Activated T-cell treated with anti-CD3 and anti-CD28 coated beads for 4 hours (primary cell): ENCODE data around the gene BAIAP2.
"Not testable (repeated sequence)": the region's sequence is repeated elsewhere in the genome, so short reads cannot be mapped to it uniquely, and the experiment has no call there.

Experiments
- DNase-seq: peaks from one replicate; pipeline ENCODE4 v3.0.0-alpha.2; 2020

BAIAP2 gene

DNA sequence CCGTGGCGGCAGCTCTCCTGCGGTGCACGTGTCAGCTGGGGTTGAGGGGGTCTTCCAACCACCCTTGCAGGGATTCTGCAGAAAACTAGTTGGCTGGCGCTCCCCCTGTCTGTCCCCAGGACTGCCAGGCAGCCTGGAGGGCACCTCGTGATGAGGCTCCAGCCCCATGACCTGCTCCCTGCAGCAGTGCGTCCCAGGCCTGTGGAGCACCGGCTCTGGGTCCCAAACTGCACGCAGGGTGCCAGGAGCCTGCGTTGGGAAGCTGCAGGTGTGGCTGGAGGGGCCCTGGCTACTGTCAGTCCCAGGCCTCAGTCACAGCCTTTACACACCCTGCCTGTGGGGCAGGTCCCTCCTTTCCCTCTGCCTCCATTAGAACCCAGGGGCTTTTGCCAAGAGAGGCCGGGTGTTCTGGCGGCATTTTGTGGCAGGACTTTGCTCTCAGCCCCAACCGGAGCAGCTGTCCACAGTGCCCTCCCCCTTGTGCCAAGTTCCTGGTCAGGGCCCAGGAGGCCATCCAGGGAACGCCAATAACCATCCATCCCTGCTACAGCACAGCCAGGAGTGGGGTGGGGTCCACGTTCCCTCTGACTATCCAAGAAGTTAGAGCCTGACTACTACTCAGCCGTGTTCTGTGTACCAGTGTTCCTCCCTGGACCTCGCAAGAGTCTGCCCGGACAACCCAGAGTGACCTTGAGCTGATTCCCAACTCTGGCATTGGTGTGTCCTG, 34.2 kb upstream of the BAIAP2 start:
- no peak for DNase-seq

DNA sequence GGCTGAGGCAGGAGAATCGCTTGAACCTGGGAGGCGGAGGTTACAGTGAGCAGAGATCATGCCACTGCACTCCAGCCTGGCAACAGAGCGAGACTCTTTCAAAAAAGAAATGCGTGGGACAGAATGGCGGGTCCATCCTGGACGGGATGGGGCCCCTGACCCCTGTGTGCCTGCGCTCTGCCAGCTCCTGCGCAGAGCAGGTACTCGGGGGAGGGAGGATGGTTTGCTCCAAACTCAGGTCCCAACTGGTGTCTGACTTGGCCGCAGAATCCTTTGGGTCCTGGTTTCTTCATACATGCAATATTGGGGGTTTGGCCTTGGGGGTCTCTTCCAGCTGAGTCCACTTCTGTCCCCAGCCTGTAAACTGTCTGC, 33.0 kb upstream of the BAIAP2 start:
- DNase-seq, result no peak

DNA sequence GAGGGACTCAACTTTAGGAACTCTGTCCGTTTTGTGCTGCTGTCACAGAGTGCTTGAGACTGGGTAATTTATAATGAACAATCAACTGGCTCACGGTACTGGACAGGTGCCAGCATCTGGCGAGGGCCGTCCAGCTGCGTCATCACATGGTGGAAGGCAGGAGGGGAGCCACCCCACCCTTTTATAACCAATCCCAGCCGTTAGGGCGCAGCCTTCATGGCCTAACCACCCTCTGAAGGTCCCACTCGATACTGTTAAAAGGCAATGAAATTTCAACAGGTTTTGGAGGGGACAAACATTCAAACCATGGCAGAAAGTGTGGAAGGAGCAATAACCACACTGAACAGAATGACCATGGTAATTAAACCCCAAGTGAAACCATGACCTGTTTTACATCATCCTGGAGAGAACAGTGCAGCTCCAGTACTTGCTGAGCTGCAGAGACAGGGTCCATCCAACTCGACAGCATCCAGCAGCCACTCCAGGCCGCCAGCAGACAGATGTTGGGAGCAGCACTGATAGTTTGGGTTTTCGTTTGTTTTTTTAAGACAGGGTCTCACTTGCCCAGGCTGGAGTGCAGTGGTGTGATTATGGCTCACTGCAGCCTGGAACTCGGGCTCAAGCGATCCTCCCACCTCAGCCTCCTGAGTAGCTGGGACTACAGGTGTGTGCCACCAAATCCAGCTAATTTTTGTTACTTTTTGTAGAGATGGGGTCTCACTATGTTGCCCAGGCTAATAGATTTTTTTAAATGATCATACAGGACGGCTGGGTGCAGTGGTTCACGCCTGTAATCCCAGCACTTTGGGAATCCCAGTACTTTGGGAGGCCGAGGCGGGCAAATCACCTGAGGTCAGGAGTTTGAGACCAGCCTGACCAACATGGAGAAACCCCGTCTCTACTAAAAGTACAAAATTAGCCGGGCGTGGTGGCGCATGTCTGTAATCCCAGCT, 32.3 kb upstream of the BAIAP2 start:
- DNase-seq, result no peak

DNA sequence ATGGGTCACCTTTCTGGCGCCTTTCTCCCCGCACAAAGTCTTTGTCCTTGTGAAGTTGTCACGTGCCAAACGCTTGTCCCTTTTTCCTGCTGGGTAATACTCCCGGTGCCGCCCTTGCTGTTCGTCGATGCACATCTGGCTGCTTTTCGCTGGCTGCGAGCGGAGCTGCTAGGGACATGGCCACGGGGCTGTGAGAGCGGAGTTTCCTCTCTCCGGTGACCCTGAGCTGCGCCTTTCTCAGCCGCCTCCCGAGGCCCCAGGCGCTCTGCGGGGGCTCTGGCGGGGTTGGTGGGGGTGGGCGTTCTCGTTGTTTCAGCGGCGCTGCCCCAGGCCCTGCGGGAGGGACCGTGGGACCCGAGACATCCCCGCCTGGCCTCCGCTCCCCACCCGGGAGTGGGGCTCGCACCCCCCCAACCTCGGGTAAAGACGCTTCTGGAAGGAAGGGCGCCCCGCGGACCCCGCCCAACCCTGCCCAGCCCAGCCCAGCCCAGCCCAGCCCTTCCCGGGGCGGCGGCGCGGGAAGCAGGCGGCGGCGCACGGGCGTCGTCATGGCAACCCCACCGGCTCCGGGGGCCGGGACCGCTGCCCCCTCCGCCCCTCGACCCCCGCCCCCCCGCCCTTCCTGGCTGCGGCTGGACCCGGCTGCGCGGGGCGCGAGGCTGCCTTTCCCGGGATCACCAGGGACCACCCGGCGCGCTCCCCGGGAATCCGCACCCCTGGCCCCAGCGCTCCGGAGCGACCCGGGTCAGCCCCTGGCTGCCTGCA, 31.1 kb upstream of the BAIAP2 start:
- no peak for DNase-seq

DNA sequence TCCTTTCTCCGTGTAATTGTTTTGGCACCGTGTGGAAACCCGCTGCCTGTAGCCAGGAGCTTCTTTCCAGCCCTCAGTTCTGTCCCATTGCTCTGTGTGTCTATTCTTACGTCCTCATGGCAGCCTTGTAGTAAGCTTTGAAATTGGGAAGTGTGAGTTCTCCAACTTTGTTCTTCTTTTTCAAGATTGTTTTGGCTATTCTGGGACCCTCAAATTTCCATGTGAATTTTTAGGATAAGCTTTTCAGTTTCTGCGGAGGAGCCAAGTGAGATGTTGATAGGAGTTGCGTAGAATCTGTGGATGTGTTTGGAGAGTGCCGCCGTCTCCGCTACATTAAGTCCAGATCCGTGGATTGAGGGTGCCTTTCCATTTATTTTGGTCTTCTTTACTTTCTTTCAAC, 28.1 kb upstream of the BAIAP2 start:
- DNase-seq, result no peak

DNA sequence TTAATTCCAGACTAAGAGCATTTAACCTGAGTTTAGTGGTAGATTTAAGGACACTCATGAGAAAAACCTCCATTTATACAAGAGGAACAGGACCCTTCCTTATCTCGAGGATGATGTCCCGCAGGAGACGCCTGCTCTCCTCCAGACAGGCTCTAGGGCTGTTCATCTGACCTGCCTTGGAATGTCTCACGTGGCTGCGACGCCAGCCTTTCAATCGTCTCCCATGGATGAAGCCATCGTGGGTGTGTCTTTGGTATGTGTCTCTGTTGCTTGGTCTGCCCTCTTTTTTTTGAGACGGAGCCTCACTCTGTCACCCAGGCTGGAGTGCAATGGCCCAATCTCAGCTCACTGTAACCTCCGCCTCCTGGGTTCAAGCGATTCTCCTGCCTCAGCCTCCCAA, 26.8 kb upstream of the BAIAP2 start:
- DNase-seq, result no peak

DNA sequence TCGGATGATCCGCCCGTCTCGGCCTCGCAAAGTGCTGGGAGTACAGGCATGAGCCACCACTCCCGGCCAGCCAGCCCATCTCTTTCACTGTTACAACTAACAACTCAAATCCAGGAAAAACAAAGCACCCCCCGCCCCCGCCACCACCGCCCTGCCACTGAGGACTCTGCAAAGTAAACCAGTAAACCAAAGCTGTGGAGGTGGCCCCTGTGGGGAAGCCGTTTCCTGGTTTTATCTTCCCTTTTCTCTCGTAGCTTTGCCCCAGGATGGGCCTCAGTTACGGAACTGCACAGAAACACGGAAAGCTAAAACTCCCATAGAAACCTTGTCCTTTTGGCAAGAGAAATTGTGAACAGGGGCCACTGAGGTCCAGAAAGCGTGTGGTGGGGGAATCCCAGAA, 25.8 kb upstream of the BAIAP2 start:
- DNase-seq, result no peak

DNA sequence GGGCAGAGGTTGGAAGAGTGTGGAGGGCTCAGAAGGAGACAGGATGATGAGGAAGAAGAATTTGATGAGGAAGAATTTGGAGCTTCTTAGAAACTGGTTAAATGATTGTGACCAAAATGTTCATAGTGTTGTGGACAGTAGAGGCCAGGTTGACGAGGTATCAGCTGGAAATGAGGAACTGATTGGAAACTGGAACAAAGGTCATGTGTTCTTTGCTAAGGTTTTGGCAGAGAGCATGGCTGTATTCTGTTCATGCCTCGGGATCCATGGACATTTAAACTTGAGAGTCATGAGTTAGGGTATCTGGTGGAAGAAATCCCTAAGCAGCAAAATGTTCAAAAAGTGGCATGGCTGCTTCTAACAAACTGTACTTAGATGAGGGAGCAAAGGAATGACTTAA, 24.0 kb upstream of the BAIAP2 start:
- no peak for DNase-seq

DNA sequence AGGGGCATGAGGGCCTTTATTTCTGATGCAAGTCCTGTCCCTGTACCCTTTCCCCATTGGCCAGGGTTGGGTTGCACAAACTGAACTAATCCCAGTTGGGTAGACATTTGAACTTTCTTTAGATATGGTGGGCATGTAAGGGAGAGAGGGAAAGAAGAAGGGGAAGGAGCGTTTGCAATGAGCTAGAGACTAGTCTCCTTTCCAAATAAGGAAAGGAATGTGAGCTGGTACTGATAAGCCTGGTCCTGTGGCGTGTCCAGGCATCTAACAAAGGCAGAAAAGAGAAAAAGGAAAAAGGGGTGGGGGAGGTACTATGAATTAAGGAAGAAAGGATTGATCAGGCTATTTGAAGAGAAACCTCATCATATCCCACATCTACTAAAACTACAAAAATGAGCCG, 23.0 kb upstream of the BAIAP2 start:
- no peak for DNase-seq

DNA sequence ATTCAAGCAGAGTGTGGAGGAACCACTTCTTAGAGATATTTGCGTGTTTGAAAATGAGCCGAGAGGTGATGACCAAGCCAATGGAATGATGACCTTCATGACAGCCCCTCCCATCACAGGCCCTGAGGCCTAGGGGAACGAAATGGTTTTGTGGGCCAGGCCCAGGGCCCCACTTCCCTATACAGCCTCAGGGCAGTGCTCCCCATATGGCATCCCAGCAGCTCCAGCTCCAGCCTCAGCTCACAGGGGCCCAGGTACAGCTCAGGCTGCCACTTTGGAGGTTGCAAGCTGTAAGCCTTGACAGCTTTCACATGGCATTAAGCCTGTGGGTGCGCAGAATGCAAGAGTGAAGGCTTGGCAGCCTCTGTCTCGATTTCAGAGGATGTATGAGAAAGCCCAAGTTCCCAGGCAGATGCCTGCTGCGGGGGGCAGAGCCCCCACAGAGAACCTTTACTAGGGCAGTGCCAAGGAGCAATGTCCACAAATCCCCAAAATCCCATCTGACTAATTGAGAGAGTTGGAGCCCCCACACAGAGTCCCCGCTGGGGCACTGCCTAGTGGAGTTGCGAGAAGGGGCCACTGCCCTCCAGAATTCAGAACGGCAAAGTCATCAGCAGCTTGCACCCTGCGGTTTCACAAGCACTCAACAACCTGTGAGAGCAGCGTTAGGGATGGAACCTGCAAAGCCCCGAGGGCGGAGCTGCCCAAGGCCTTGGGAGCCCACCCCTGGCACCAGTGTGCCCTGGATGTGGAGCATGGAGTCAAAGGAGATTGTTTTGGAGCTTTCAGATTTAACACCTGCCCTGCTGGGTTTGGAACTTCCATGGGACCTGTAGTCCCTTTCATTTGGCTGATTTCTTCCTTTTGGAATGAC, 22.1 kb upstream of the BAIAP2 start:
- DNase-seq, result no peak

DNA sequence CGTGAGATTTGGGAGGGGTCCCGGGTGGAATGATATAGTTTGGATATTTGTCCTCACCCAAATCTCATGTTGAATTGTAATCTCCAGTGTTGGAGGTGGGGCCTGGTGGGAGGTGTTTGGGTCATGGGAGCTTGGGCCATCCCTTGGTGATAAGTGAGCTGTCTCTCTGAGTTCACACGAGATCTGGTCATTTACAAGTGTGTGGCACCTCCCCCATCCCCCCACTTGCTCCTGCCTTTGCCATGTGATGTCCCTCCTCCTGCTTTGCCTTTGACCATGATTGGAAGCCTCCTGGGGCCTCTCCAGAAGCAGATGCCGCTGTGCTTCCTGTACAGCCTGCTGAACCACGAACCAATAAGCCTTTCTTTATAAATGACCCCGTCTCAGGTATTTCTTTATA, 21.3 kb upstream of the BAIAP2 start:
- no peak for DNase-seq

DNA sequence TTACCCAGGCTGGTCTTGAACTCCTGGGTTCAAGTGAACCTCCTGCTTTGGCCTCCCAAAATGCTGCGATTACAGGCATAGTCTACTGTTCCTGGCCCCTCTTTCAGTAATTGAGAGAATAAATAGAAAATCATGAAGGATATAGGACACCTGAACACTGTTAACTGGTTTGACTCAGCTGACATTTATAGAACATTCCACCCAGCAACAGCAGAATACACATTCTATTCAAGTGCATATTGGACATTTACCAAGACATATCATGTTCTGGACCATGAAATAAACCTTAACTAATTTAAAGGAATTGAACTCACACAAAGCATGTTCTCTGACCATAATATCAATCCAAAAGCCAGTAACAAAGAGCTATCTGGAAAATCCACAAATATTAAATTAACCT, 19.8 kb upstream of the BAIAP2 start:
- DNase-seq, result no peak

DNA sequence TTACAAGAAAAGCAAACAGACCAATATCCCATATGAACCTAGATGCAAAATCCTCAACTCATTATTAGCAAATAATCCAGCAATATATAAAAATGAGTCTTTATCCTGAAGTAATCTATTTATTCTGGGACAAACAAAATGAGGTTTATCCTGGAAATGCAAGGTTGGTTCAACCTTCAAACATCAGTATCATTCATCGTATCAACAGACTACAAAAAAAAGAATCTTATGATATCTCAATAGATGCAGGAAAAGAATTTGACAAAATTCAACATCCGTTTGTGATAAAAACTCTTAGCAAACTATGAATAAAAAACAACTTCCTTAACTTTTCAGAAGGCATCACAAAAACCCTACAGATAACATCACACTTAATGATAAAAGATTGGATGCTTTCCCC, 18.4 kb upstream of the BAIAP2 start:
- DNase-seq, result no peak

DNA sequence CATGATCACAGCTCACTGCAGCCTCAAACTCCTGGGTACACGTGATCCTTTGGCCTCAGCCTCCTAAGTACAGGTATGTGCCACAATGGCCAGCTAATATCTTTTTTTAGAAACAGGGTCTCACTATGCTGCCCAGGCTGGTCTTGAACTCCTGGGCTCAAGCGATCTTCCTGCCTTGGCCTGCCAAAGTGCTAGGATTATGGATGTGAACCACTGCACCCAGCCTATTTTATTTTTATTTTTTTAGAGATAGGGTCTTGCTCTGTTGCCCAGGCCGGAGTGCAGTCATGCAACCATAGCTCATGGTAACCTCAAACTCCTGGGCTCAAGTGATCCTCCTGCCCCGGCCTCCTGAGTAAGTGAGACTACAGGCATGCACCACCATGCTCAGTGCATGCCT, 17.6 kb upstream of the BAIAP2 start:
- not testable (repeated sequence) for DNase-seq

DNA sequence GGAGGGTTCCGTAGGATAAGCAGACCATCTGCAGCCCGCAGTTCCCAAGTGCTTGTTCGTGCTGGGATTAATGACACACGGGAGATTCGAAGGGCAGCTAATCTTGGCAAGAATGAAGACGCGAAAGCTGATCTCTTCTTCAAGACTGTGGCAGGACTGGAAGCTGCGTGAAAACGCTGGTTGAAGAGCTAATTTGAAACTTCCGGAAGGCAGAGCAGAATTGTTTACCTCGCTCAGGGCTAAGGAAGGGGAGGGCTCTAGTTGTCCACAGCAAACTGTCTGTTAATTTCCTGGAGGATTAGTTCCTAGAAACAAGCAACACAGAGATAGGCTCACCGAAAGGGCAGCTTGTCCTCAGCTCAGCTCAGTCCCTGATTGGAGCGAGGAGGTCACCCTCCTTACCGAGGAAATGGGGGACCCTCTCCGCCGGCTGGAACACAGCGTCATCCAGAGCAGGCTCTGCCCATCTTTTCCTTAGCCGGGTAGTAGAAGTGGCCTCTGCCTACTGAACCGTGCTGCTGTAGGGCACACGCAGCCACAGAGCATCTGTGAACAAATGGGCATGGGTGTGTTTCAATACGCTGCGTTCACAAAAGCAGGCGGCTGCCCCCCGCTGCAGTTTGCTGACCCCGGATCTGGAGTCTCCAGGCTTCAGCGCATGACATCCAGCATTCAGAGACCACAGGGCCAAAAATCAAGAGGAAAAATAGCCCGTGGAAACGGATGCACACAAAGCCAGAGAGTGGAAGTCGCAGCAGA, 16.7 kb upstream of the BAIAP2 start:
- no peak for DNase-seq

DNA sequence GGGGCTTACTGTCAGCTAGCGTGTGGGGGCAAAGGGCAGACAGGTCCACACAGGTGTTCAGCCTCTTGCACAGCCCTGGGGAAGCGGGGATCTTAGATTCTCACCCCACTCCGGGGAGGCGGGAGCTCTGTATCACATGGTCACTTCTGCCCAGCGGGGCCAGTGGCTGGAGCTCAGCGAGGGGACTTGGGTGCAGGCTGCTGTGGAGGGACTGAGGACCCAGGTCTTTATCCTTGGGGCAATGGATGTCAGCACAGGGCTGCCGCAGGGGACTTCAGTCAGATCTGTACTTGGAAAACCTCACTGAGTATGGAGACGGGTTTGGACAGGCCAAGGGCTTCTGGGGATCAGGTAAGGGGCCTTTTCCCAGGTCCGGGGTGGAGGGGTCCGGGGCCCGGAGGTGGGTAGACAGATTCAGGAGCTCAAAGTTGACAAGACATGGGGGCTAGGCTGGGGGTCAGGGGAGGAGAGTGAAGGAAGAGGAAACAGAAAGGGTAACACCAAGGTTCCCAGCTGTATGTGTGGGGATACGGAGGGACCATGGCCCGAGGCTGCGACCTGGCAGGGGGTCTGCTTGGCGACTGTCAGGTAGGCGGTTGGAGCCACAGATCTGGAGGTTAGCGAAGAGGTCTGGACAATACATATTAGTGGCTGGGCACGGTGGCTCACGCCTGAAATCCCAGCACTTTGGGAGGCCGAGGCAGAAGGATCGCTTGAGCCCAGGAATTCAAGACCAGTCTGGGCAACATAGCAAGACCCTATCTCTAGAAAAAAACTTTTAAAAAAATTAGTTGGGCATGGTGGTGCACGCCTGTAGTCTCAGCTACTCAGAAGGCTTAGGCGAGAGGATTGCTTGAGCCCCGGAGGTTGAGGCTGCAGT, 15.1 kb upstream of the BAIAP2 start:
- DNase-seq, result no peak

DNA sequence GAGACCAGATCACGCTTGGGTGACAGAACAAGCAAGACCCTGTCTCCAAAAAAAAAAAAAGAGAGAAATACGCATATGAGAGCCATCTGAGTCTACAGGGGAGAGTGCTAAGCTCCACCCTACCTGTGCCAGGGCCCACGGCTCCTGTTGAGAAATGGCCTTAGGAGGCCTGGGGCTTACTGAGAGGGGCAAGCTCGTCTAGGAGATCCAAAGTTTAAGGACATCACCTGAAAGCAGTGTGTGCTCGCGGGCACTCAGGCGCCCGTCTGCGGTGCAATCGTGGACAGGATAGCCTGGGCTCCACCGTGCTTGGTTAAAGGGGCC, 14.5 kb upstream of the BAIAP2 start:
- DNase-seq, result no peak

DNA sequence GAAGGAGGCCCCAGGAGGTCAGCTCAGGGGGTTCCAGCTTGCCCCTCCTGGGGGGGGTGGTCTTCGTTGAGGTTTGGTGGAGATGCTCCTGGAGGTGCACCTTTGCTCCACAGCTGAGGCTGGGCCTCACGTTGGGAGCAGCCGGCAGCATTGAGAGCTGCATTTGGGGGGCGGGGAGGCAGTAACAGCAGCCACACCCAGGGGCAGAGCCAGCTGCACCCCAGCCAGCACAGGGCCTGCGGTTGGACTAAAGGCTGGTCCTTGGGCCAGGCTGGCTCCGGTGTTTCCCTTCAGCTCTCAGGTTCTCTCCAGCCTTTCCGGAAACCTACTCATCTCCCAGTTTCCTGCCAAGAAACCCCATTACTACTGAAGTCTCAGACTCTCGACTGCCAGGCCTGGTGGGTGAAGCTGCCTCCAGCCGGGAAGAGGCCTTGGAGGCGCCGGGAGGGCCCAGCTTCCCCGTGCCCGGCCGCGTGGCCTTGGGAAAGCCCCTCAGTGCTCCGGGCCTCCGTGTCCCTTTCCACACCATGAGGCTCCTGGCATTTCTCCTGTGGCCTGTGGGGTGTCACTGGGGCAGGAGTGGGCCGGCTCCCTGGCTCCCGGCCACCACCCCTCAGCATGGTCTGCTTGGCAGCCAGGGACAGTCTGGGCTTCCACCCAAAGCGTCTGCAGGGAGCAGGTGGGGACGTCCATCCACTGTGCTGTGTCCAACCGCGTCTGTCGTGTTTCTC, 14.0 kb upstream of the BAIAP2 start:
- DNase-seq, result no peak

DNA sequence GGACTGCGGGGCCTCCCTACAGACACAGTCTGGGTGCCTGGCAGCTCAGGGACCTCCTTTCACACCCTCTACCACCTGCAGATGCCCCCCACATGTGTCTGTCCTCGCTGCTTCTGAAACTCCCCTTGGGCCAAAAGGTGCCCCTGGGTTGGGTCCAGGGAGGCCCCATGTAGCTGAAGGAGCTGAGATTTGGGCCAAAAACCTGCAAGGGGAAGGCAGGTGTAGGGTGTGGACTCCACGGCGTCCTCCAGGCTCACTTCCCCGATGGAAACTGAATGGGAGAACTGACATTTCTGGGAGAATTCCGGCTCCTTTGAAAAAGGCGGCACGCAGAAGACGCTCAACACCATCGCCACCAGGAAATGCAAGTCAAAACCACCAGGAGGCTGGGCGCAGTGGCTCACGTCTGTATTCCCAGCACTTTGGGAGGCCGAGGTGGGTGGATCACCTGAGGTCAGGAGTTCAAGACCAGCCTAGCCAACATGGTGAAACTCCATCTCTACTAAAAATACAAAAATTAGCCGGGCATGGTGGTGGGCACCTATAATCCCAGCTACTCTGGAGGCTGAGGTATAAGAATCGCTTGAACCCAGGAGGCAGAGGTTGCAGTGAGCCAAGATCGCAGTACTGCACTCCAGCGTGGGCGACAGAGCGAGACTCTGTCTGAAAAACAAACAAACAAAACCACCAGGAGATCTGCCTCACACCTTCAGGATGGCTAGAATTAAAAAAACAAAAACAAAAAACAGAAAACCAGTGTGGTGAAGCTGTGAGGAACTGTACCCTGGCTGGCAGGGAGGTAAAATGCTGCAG, 13.2 kb upstream of the BAIAP2 start:
- no peak for DNase-seq

DNA sequence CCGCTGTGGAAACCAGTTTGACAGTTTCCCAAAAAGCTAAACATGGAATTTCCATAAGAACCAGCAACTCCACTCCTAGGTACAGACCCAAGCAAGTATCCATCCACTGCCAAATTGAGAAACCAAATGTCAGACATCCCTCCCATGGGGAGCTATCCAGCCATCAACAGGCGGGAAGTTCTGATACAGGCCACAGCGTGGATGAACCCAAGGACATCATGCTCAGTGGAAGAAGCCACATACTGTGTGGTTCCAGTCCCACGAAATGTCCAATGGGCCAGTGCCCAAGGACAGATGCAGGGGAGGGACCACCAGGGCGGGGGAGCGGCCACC, 12.6 kb upstream of the BAIAP2 start:
- DNase-seq, result no peak
